ENCODE results near the gene RNU6-7.

RNU6-7 gene

DNA sequence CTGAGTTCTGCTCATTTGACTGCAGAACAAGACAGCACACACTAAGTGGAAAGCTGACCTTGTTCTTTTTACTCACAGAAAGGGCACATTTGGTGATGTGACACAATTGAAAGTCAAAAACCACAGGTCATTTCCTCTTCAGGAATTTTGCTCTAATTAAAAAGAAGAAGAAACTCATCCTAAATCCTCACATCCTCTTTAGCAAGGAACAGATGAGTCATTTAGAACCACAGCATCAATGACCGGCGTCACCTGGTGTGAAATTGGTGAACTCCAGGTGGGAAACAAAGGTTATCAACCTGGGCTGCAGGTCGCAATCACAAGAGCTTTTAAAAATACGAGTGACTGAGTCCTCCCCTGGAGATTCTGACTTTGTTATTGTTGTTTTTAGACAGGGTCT lies 4.1 kb downstream of the RNU6-7 start:
- DNase-seq, result no peak

GRCh38 chr14:32206552-32206951 lies 4.7 kb downstream of the RNU6-7 start:
- no peak for DNase-seq

DNA sequence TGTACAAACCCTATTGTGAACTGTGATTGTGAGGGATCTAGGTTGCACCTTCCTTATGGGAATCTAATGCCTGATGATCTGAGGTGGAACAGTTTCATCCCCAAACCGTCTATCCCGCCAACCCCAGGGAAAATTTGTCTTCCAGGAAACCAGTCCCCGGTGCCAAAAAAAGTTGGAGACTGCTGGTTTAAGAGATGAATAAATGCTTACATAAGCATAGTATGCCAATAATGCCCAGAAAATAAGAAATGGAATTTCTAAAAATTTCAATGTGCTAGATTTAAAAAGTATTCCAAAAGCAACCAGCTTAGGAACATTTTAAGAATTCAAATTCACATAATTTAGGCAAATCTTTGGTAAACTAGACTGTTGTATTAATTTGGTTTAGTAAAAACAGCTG lies 6.6 kb downstream of the RNU6-7 start:
- no peak for DNase-seq

GRCh38 chr14:32209471-32209870 lies 7.6 kb downstream of the RNU6-7 start:
- no peak for DNase-seq

DNA sequence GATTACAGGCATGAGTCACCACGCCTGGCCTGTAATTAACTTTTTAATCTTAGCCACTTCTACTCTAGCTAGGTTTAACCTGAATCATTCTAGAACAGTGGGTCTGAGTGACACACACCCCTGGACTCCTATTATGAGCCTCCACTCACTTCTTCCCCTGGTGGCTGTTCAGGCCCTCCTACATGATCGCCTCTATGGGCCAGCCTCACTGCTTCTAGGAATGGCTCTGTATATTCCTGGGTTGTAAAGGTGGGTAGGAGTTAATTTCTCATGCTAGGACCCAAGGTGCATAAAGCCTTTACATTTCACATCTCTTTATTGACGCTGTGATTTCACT lies 9.2 kb downstream of the RNU6-7 start:
- DNase-seq, result no peak

DNA sequence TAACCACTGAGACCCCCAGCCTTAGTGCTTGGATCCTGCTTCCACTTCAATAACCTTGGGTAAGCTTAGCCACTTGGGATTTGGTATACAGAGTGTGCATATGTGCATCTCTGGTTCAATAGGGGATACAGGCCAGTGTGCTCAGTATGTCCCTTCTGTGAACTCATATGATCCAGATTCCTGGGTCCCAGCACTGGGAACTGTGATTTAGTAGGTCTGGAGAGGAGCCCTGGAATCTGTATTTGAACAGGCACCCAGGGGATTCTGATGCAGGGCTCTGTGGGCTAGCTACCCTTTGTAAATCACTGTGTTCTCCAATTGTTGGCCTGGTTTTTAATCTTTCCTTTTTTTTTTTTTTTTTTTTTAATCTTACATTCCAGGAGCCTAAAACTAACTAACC lies 11.0 kb downstream of the RNU6-7 start:
- DNase-seq, result no peak

DNA sequence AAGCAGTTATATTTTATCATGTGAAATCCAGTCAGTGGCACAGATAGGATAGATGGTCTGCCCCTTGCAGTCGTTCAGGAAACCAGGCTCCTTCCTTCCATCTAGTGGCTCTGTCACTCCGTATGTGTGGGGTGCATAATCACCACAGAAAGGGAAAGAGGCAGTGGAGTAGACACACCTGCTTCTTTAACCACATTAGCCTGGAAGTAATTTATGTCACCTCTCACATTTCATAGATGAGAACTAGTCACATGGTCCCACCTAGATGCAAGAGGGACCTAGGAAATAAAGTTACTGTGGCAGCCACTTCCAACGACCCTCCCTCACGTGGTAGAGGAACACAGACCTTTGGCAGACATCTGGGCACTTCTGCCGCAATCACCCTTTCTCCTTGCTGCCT lies 15.5 kb downstream of the RNU6-7 start:
- DNase-seq, result peak; percentile 62

DNA sequence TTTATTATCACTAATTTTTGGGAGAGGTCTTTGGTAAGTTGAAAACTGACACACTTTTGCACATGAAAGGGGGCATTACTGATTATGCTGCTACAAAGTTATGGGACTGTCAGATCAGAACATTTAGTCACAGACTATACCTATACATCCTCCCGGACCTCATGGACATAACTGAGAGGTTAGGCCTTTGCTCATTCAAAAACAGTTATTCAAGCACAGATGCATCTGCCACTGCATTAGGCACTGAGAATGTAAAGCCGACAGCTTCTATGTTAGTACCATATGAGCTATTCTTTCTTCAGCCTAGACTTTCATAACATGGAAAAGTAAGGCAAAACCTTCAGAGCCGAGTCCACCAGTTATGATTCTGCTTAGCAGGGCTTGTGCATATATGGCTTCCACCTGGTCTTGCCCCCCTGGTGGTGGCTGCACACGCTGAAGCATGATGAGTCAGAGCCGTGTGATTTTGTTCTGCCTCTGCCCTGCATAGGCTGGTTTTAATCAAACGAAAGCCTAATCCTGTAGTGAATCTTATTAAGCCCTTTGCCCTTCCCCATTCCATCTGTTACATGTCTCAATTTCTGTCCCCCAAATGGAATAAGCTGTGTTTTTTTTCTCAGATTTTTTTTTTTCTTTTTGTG lies 23.0 kb downstream of the RNU6-7 start:
- DNase-seq, result no peak

DNA sequence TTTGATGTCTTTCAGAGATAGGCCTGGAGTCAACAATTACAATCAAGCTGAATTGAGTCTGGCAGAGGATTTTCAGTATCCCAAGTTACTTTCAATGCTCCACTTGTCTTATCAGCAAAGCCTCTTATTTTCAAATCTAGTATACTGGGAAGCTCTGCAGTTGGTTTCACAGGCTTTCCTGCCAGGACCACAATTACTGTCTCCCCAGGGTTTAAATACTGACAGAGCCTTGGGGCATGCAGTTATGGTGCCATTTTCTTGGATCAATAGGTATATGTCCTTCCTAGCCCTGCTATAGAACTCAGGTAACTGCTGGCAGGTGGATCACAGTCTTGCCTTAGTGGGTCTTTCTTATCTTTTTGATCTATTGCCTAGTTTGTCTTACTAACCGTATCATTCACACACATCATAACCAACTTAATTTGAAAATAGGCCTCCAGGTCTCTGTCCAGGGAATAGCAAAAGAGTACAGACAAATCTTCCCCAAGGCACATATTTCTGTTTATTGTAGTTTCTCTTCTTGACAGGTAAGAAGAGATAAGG lies 23.6 kb downstream of the RNU6-7 start:
- no peak for DNase-seq

DNA sequence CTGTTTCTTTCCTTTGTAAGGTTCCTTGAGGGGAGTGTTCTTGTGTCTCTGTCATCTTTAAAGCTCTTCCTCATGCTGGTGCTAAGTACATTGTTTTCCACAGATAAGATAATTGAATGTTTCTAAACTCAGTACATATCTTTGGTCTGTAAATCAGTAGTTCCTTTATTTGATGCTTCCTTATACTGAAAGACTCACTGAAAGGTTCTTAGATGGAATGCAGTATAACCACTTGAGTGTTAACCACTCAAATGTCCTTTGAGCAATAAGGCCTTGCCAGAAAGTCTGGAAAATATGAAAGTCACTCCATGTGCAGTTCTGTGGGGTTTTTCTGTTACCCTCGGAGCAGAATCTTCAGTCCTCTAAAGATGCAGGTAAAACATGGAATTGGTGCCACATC lies 24.2 kb downstream of the RNU6-7 start:
- DNase-seq, result no peak

GRCh38 chr14:32230181-32230580 lies 28.3 kb downstream of the RNU6-7 start:
- DNase-seq, result no peak

DNA sequence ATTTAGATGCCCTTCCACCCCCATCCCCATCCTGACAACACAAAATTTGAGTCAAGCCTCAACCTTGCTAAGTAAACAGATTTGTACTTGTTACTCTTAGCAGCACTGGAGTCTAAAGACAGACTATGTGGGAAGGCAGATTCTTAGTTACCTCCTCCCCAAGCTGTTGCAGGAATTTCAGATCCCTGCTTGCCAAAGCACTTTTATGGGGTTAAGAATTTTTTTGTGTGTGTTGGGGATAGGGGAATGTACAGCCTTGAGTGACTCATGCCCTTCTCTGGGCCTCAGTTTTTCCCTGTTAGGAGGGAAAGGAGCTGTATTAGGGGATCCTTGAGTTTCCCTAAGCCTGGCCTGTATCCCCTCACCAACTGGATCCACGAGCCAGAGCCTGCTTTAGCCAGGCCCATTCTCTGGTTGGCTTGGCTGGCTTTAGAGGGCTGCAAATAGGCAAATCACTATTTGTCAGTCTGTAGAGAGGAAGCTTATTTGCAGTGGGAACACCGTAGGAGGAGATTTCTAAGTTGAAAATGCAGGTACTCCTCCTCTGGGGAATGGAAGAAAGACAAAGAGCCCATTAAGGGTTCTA lies 28.9 kb downstream of the RNU6-7 start:
- DNase-seq, result no peak

DNA sequence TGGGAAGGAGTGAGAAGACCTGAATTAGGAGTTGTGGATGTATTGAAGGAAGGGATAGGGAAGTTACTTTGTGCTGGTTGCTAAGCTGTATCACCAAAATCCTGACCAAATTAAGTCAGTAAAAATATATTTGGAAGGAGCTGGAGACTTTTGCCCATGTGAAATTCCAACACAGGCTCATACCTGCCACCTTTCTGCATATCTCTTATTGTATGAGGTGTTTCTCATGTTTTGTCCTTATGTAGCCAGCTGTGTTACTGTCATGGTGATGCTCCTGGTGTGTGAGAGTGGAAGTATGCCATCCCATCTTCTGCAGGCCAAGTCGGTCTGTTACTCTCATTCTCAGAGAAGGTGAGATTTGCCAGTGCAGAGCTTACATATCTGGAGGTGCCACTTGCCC lies 30.6 kb downstream of the RNU6-7 start:
- DNase-seq, result no peak

DNA sequence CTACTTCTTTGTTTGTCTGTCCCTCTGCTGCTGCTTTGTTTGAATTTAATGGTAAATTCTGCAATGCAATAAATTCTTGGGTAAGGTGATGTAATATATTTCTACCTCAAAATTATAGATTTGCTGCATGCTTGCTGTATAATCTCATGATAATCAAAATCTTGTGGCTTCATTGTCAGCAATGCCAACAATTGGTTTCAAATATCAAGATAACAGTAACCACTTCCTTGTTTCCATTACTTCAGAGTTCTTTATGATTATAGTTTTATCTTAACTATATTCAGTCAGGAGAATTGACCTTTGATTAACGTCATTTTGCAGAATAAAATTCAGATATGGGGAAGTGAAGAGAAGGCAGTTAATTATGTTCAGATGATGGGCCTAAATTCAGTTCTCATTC lies 31.4 kb downstream of the RNU6-7 start:
- no peak for DNase-seq

- no peak for DNase-seq
These were observed 42.6 kb downstream of the RNU6-7 start for GRCh38 chr14:32244404-32244803.

DNA sequence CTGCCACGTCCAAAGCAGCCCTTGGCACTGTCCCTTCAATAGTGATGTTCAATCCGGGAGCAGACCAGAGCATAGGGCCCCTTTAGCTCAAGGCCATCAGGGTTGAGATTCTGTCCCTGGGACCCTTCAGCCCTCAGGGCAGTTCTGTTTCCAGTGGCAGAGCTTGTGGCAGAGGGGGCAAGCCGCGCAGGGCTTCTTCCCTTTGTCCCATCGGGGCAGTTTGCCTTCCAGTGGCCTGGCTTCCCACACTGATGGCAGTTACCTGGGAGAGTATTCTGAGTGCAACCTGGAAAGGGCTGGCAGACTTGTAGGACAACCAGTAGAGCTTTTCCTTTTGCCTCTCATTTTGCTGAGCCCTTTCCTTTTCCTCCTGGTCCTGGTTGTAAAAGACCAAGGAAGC lies 44.9 kb downstream of the RNU6-7 start:
- DNase-seq, result no peak

DNA sequence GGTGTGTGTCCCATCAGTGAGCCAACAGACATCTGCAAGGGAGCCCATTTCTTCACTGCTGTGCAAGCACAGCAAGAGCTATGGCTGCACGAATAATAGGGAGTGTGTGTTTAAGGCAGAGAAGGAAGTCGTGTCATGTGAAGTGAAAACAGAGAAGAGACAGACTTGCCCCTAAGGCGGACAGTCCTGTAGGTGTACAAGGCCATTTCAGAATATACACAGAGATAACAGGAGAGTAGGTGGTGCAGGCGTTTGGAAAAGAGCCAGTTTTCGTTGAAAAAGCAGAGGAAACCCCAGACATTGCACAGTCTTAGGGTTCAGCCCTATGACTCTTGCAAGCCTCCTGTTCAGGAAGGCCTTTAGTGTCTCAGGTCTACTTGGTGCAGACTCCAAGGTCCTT lies 47.5 kb downstream of the RNU6-7 start:
- DNase-seq, result no peak

DNA sequence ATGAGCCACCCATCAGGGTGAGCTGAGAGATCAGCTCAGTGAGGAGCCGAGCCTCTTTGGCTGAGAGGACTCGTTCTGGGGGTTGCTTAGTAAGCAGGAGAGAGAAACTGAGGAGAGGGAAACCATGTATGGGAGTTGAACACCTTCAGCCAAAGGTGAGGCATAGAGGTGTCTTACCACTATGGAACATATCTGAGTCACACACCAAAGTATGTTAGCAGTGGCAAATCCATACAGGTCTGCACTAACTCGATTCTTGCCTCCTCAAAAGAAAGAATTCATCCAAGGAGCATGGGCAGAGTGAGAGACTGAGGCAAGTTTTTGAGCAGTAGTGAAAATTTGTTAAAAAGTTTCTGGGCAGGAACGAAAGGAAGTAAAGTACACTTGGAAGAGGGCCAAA lies 47.9 kb downstream of the RNU6-7 start:
- DNase-seq, result no peak

GRCh38 chr14:32250681-32251080 lies 48.8 kb downstream of the RNU6-7 start:
- DNase-seq, result no peak

GRCh38 chr14:32251530-32251929 lies 49.7 kb downstream of the RNU6-7 start:
- DNase-seq, result no peak

Measured in NCI-H1092 (cell line).